DND-41 (cell line): Measurements from ENCODE around the gene SLC1A2.

Experiments used
- ATAC-seq: fragments of 200-7000 bp; cut with Tn5 transposase; 3 replicates; pipeline ENCODE4 v1.9.1; 2021; ENCODE audit warnings: low read depth; ENCODE audit not compliant: insufficient read depth
- DNase-seq: peaks from one replicate; pipeline ENCODE4 v3.0.0-alpha.2; 2020
- H2AFZ ChIP-seq: 2 replicates; pipeline ENCODE4 v1.6.0; 2012; ENCODE audit warnings: low read depth, low read length
- H3K27ac ChIP-seq: 2 replicates; pipeline ENCODE4 v1.5.1; 2012; ENCODE audit warnings: low read length, inconsistent platforms
- H3K27me3 ChIP-seq: fragments of 200-600 bp; sonication (generic); 2 replicates; pipeline ENCODE4 v1.6.0; 2012; ENCODE audit warnings: low read length, mild to moderate bottlenecking, inconsistent platforms; ENCODE audit not compliant: insufficient read depth, poor library complexity
- H3K36me3 ChIP-seq: 2 replicates; pipeline ENCODE4 v1.5.1; 2012; ENCODE audit warnings: low read length, inconsistent platforms; ENCODE audit not compliant: insufficient read depth
- H3K4me1 ChIP-seq: 2 replicates; pipeline ENCODE4 v1.5.1; 2012; ENCODE audit warnings: mild to moderate bottlenecking, low read length; ENCODE audit not compliant: insufficient read depth
- H3K4me2 ChIP-seq: 2 replicates; pipeline ENCODE4 v1.6.0; 2012; ENCODE audit warnings: mild to moderate bottlenecking, moderate library complexity, low read length, inconsistent platforms; ENCODE audit not compliant: insufficient read depth
- H3K4me3 ChIP-seq, 2 experiments: fragments of 200-600 bp in 1 of 2; shearing (Covaris generic) in 1 of 2; 2 replicates each; pipeline ENCODE4 v1.5.1; 2012 to 2016; ENCODE audit warnings: inconsistent platforms in 2 of 2, low read length in 2 of 2, mild to moderate bottlenecking in 2 of 2, low read depth in 1 of 2, moderate library complexity in 1 of 2
- H3K79me2 ChIP-seq: 2 replicates; pipeline ENCODE4 v1.6.0; 2012; ENCODE audit warnings: low read length, inconsistent platforms; ENCODE audit not compliant: insufficient read depth
- H3K9ac ChIP-seq: 2 replicates; pipeline ENCODE4 v1.6.0; 2012; ENCODE audit warnings: low read depth, mild to moderate bottlenecking, inconsistent platforms, low read length, moderate library complexity
- H3K9me3 ChIP-seq: 2 replicates; pipeline ENCODE4 v1.5.1; 2012; ENCODE audit warnings: low read length, moderate library complexity, mild to moderate bottlenecking, inconsistent platforms; ENCODE audit not compliant: insufficient read depth, severe bottlenecking
- H4K20me1 ChIP-seq: 2 replicates; pipeline ENCODE4 v1.6.0; 2012; ENCODE audit warnings: low read length; ENCODE audit not compliant: insufficient read depth
- CTCF ChIP-seq: IDR thresholded peaks from 2 replicates; pipeline ENCODE4 v1.5.1; 2012; ENCODE audit warnings: borderline replicate concordance, low read length, moderate library complexity, mild to moderate bottlenecking; ENCODE audit not compliant: poor library complexity, severe bottlenecking; ENCODE audit errors: extremely low read depth
- EZH2 ChIP-seq: IDR thresholded peaks from 3 replicates; pipeline ENCODE4 v1.6.1; 2012; ENCODE audit warnings: borderline replicate concordance, low read depth, mild to moderate bottlenecking, moderate library complexity, low read length, inconsistent platforms; ENCODE audit not compliant: severe bottlenecking

Gene SLC1A2

GRCh38 chr11:35383953-35384352 lies 35.4 kb downstream of the SLC1A2 start:
- Histone ChIP-seq H3K4me3 (no peak overlapping the region), H3K79me2 (no peaks in the 10 kb centered on the region), H3K27ac (no peak overlapping the region), H4K20me1 (no peaks in the 10 kb centered on the region), H3K9ac (no peak overlapping the region), H3K9me3 (no peaks in the 10 kb centered on the region), H3K4me1 (no peaks in the 10 kb centered on the region), H2AFZ (no peak overlapping the region), H3K36me3 (no peaks in the 10 kb centered on the region), H3K4me2 (no peak overlapping the region), H3K27me3 (peaks cover 5% of the 10 kb centered on the region)
- DNase-seq (no peak), ATAC-seq (no peak)
- TF ChIP-seq CTCF = no peak
- TF ChIP-seq EZH2 = no peak

GRCh38 chr11:35381709-35382322 lies 37.5 kb downstream of the SLC1A2 start:
- H3K79me2 ChIP-seq = no peaks in the 10 kb centered on the region
- no peak overlapping the region for H3K4me3 ChIP-seq
- H3K4me2 ChIP-seq = no peak overlapping the region
- H4K20me1 ChIP-seq = no peaks in the 10 kb centered on the region
- no peak overlapping the region for H3K9ac ChIP-seq
- TF ChIP-seq EZH2 = no peak
- no peaks in the 10 kb centered on the region for H3K9me3 ChIP-seq
- no peaks in the 10 kb centered on the region for H3K4me1 ChIP-seq
- ATAC-seq = no peak
- no peak for DNase-seq
- no peak overlapping the region for H3K27ac ChIP-seq
- no peaks in the 10 kb centered on the region for H3K36me3 ChIP-seq
- no peak overlapping the region for H2AFZ ChIP-seq
- peaks cover 8% of the 10 kb centered on the region for H3K27me3 ChIP-seq

GRCh38 chr11:35380603-35381002 lies 38.8 kb downstream of the SLC1A2 start:
- no peak overlapping the region for H2AFZ ChIP-seq
- no peak for TF ChIP-seq EZH2
- TF ChIP-seq CTCF = no peak
- no peaks in the 10 kb centered on the region for H3K9me3 ChIP-seq
- H3K27me3 ChIP-seq = peaks cover 8% of the 10 kb centered on the region
- H3K9ac ChIP-seq = no peak overlapping the region
- no peak overlapping the region for H3K27ac ChIP-seq
- H3K4me3 ChIP-seq = no peak overlapping the region
- H3K79me2 ChIP-seq = no peaks in the 10 kb centered on the region
- ATAC-seq (no peak), DNase-seq (no peak)
- no peak overlapping the region for H3K4me2 ChIP-seq
- H4K20me1 ChIP-seq = no peaks in the 10 kb centered on the region
- H3K36me3 ChIP-seq = no peaks in the 10 kb centered on the region
- H3K4me1 ChIP-seq = no peaks in the 10 kb centered on the region

GRCh38 chr11:35377262-35377661 lies 42.1 kb downstream of the SLC1A2 start:
- Histone ChIP-seq H4K20me1 (no peaks in the 10 kb centered on the region), H3K27ac (no peak overlapping the region), H3K9ac (no peak overlapping the region), H2AFZ (no peak overlapping the region), H3K27me3 (peaks cover 8% of the 10 kb centered on the region), H3K36me3 (no peaks in the 10 kb centered on the region), H3K4me2 (no peak overlapping the region), H3K79me2 (no peaks in the 10 kb centered on the region), H3K9me3 (no peaks in the 10 kb centered on the region), H3K4me1 (no peaks in the 10 kb centered on the region), H3K4me3 (no peak overlapping the region)
- TF ChIP-seq CTCF (no peak), EZH2 (no peak)
- no peak for DNase-seq
- no peak for ATAC-seq
